ENCODE data around the gene MRAP. TPM values are rescaled to one million over a fixed set of nuclear protein-coding genes. Genes with fewer than 3 reads are reported as not detected.
A peak's percentile ranks its signal among the peaks of the same experiment; 100 is the strongest.
"Not testable (repeated sequence)": the region's sequence is repeated elsewhere in the genome, so short reads cannot be mapped to it uniquely, and the experiment has no call there.

The MRAP gene
- total and polyA plus RNA-seq, 2 donors (not counting 1 experiment from before 2014, with no cell fraction given) = 0.17 TPM; not detected in 1

GRCh38 chr21:32257962-32258785, 40.5 kb upstream of the MRAP start:
- Histone ChIP-seq H3K36me3 (ENCODE audit: control insufficient read depth, insufficient read depth, low read length) (no peaks in the 10 kb centered on the region), H3K9me3 (ENCODE audit: control insufficient read depth, insufficient read depth, low read depth, low read length) (no peaks in the 10 kb centered on the region), H3K27ac (ENCODE audit: insufficient read depth, low read length) (no peak overlapping the region), H3K27me3 (ENCODE audit: control insufficient read depth, insufficient read depth, low read length) (no peaks in the 10 kb centered on the region), H3K4me2 (ENCODE audit: extremely low read depth, insufficient read depth, low read length) (no peak overlapping the region), H2AFZ (ENCODE audit: low read length) (no peak overlapping the region), H3K9ac (ENCODE audit: insufficient read depth, low read length) (no peak overlapping the region), H4K20me1 (ENCODE audit: control insufficient read depth, extremely low read depth, insufficient read depth, low read length) (no peaks in the 10 kb centered on the region), H3K4me3 (replicated peaks in 1 of 4; ENCODE audit: control extremely low read depth in 1 of 4, insufficient read depth in 1 of 4, low read depth in 3 of 4, low read length in 4 of 4) (no peak overlapping the region), H3K79me2 (ENCODE audit: control insufficient read depth, insufficient read depth, low read length) (no peaks in the 10 kb centered on the region), H3K4me1 (ENCODE audit: control insufficient read depth, extremely low read depth, insufficient read depth, low read length) (peaks cover 7% of the 10 kb centered on the region)
- peak; percentile 71 to 88 for DNase-seq (ENCODE audit: low read depth in 2 of 2)
- no peak for TF ChIP-seq EZH2 (IDR thresholded peaks at IDR 0.05; ENCODE audit: low read length, missing control alignments)
- TF ChIP-seq, protein P1, sequence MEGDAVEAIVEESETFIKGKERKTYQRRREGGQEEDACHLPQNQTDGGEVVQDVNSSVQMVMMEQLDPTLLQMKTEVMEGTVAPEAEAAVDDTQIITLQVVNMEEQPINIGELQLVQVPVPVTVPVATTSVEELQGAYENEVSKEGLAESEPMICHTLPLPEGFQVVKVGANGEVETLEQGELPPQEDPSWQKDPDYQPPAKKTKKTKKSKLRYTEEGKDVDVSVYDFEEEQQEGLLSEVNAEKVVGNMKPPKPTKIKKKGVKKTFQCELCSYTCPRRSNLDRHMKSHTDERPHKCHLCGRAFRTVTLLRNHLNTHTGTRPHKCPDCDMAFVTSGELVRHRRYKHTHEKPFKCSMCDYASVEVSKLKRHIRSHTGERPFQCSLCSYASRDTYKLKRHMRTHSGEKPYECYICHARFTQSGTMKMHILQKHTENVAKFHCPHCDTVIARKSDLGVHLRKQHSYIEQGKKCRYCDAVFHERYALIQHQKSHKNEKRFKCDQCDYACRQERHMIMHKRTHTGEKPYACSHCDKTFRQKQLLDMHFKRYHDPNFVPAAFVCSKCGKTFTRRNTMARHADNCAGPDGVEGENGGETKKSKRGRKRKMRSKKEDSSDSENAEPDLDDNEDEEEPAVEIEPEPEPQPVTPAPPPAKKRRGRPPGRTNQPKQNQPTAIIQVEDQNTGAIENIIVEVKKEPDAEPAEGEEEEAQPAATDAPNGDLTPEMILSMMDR (conservative IDR thresholded peaks at IDR 0.05 in 1 of 2, IDR thresholded peaks at IDR 0.05 in 1 of 2; ENCODE audit: low read depth in 1 of 2, low read length in 2 of 2) = peak; percentile 80 to 94

GRCh38 chr21:32258786-32259048, 39.9 kb upstream of the MRAP start:
- not testable (repeated sequence) for DNase-seq (ENCODE audit: low read depth in 2 of 2); H3K4me2 ChIP-seq (ENCODE audit: extremely low read depth, insufficient read depth, low read length); H3K9me3 ChIP-seq (ENCODE audit: control insufficient read depth, insufficient read depth, low read depth, low read length); H3K27ac ChIP-seq (ENCODE audit: insufficient read depth, low read length); H4K20me1 ChIP-seq (ENCODE audit: control insufficient read depth, extremely low read depth, insufficient read depth, low read length); H3K4me3 ChIP-seq (replicated peaks in 1 of 4; ENCODE audit: control extremely low read depth in 1 of 4, insufficient read depth in 1 of 4, low read depth in 3 of 4, low read length in 4 of 4); H3K27me3 ChIP-seq (ENCODE audit: control insufficient read depth, insufficient read depth, low read length); H3K9ac ChIP-seq (ENCODE audit: insufficient read depth, low read length); H3K36me3 ChIP-seq (ENCODE audit: control insufficient read depth, insufficient read depth, low read length); H3K79me2 ChIP-seq (ENCODE audit: control insufficient read depth, insufficient read depth, low read length); H2AFZ ChIP-seq (ENCODE audit: low read length); H3K4me1 ChIP-seq (ENCODE audit: control insufficient read depth, extremely low read depth, insufficient read depth, low read length)

GRCh38 chr21:32260130-32260529, 38.5 kb upstream of the MRAP start:
- H3K9ac ChIP-seq (ENCODE audit: insufficient read depth, low read length) = no peak overlapping the region
- H3K36me3 ChIP-seq (ENCODE audit: control insufficient read depth, insufficient read depth, low read length) = no peaks in the 10 kb centered on the region
- TF ChIP-seq, protein P1 (conservative IDR thresholded peaks at IDR 0.05 in 1 of 2, IDR thresholded peaks at IDR 0.05 in 1 of 2; ENCODE audit: low read depth in 1 of 2, low read length in 2 of 2) = no peak
- no peak for TF ChIP-seq EZH2 (IDR thresholded peaks at IDR 0.05; ENCODE audit: low read length, missing control alignments)
- H3K79me2 ChIP-seq (ENCODE audit: control insufficient read depth, insufficient read depth, low read length) = no peaks in the 10 kb centered on the region
- H2AFZ ChIP-seq (ENCODE audit: low read length) = no peak overlapping the region
- H3K4me1 ChIP-seq (ENCODE audit: control insufficient read depth, extremely low read depth, insufficient read depth, low read length) = peaks cover 7% of the 10 kb centered on the region
- no peak overlapping the region for H3K4me2 ChIP-seq (ENCODE audit: extremely low read depth, insufficient read depth, low read length)
- no peaks in the 10 kb centered on the region for H3K9me3 ChIP-seq (ENCODE audit: control insufficient read depth, insufficient read depth, low read depth, low read length)
- no peak overlapping the region for H3K27ac ChIP-seq (ENCODE audit: insufficient read depth, low read length)
- no peaks in the 10 kb centered on the region for H3K27me3 ChIP-seq (ENCODE audit: control insufficient read depth, insufficient read depth, low read length)
- no peak overlapping the region for H3K4me3 ChIP-seq (replicated peaks in 1 of 4; ENCODE audit: control extremely low read depth in 1 of 4, insufficient read depth in 1 of 4, low read depth in 3 of 4, low read length in 4 of 4)
- no peaks in the 10 kb centered on the region for H4K20me1 ChIP-seq (ENCODE audit: control insufficient read depth, extremely low read depth, insufficient read depth, low read length)
- no peak for DNase-seq (ENCODE audit: low read depth in 2 of 2)

Measured in fibroblast of lung (primary cell).